ENCODE results near the gene ZNF580.

- no peak for TF ChIP-seq CTCF (IDR thresholded peaks at IDR 0.05)
- no peak for TF ChIP-seq EP300 (IDR thresholded peaks at IDR 0.05)
- no peak for TF ChIP-seq POLR2A (IDR thresholded peaks at IDR 0.05)
These were observed 5.5 kb upstream of the ZNF580 start for GRCh38 chr19:55635334-55635717.

Measured in sigmoid colon (tissue), 4 donors.